Mesothelial cell of epicardium (in vitro differentiated cells): ENCODE results near the gene SZT2. TPM values are rescaled to one million over a fixed set of nuclear protein-coding genes. Genes with fewer than 3 reads are reported as not detected.
"Not testable (repeated sequence)": the region's sequence is repeated elsewhere in the genome, so short reads cannot be mapped to it uniquely, and the experiment has no call there.

Experiments
- DNase-seq, 2 experiments: peaks; one replicate each; pipeline ENCODE4 v3.0.0; 2021; ENCODE audit warnings: low spot score in 2 of 2; ENCODE audit not compliant: unreplicated experiment in 2 of 2
- H3K27ac Mint-ChIP-seq: 2 replicates; pipeline ENCODE4 v1.8.0; 2021; ENCODE audit warnings: mixed read lengths
- H3K27me3 Mint-ChIP-seq: 2 replicates; pipeline ENCODE4 v1.8.0; 2021; ENCODE audit warnings: low read depth, mixed read lengths
- H3K36me3 Mint-ChIP-seq: 2 replicates; pipeline ENCODE4 v1.8.0; 2021; ENCODE audit warnings: mixed read lengths
- H3K4me1 Mint-ChIP-seq: 2 replicates; pipeline ENCODE4 v1.8.0; 2021; ENCODE audit warnings: mixed read lengths
- H3K4me3 Mint-ChIP-seq: 2 replicates; pipeline ENCODE4 v1.8.0; 2021; ENCODE audit warnings: mild to moderate bottlenecking, moderate library complexity, mixed read lengths
- H3K9me3 Mint-ChIP-seq: 2 replicates; pipeline ENCODE4 v1.8.0; 2021; ENCODE audit warnings: mixed read lengths
- total RNA-seq: library from RNA; stranded (reverse); gene quantifications from 3 replicates; pipeline ENCODE4 v1.2.1, GENCODE V29; 2021
- TF ChIP-seq, protein P1 (sequence below): fragments of 200-600 bp; sonication (generic); IDR thresholded peaks from one replicate; pipeline ENCODE4 v1.5.0; 2021; ENCODE audit warnings: antibody characterized with exemption; ENCODE audit not compliant: unreplicated experiment

SZT2 gene
- total RNA-seq, 1 donor from 2014 or later = 97.4 TPM

DNA sequence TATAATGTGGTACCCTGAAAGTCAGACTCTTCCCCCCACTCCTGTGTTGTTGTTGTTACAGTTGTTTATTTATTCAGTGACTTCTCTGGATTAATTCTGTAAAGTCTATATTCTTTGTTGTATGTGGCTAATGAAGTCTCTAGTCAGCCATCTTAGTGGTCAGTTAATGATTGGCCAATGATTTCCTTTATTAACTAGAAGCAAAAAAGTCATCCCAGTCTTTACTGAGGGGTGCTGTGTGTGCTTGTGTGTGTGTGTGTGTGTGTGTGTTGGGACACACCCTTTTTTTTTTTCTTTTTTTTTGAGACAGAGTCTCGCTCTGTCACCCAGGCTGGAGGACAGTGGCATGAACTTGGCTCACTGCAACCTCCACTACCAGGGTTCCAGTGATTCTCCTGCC is 101.4 kb downstream of the SZT2 start:
- H3K27me3 Mint-ChIP-seq = no peaks in the 10 kb centered on the region
- TF ChIP-seq, protein P1, sequence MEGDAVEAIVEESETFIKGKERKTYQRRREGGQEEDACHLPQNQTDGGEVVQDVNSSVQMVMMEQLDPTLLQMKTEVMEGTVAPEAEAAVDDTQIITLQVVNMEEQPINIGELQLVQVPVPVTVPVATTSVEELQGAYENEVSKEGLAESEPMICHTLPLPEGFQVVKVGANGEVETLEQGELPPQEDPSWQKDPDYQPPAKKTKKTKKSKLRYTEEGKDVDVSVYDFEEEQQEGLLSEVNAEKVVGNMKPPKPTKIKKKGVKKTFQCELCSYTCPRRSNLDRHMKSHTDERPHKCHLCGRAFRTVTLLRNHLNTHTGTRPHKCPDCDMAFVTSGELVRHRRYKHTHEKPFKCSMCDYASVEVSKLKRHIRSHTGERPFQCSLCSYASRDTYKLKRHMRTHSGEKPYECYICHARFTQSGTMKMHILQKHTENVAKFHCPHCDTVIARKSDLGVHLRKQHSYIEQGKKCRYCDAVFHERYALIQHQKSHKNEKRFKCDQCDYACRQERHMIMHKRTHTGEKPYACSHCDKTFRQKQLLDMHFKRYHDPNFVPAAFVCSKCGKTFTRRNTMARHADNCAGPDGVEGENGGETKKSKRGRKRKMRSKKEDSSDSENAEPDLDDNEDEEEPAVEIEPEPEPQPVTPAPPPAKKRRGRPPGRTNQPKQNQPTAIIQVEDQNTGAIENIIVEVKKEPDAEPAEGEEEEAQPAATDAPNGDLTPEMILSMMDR = no peak
- DNase-seq = no peak
- no peak overlapping the region for H3K27ac Mint-ChIP-seq
- no peak overlapping the region for H3K4me3 Mint-ChIP-seq
- peaks cover 41% of the 10 kb centered on the region for H3K9me3 Mint-ChIP-seq
- peaks cover 3% of the 10 kb centered on the region for H3K36me3 Mint-ChIP-seq
- H3K4me1 Mint-ChIP-seq = peaks cover 10% of the 10 kb centered on the region

DNA sequence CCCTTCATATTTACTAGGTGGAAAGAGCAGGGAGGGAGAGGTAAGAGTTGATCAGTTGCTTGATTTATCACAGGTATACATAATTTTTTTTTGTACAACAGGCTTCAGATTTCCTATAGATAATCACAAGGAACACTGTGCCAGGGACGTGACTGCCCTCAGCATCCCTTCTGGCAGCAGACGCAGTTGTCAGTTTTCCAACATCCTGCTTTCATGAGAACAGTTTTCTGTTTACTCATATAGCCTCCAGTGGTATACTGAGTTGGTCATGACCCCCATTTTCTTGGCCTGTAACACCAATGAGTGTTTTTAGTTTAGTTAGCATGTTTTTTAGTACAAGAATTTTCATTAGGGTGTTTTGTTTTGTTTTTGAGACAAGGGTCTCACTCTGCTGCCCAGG is 103.1 kb downstream of the SZT2 start:
- TF ChIP-seq, protein P1 = no peak

DNA sequence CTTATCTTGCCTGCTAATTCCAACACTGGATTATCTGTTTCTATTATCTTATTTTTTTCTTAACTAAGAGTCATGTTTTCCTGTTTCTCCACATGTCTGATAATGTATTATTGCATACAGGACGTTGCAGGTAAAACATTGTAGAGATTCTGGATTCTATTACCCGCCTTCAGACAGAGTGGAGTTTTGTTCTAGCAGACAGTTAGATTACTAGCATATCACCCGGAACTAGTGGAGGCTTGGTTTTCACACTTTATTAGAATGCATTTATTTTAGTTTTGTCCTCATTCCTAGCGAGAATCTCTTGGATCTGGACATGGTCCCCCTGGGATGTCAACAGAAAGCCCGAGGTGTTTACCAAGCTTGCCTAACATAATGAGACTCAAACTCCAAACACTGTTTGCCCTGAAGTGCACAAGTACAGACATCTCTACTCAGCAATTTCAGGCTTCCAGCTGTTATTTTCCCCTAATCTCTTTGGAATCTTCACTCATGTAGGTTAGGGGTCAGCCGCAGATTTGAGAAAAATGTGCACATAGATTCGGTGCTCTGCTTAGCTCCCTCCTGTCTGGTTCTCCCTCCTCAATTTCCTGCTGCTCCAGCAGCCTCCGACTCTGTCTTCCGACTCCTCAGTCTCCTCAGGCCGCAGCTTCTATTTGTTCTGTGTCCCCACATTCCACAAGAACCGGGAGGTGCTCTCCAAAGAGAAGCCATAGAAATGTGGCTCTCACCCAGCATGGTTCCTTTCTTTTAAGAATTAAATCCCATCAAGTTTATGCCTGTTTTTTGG is 104.2 kb downstream of the SZT2 start:
- no peaks in the 10 kb centered on the region for H3K36me3 Mint-ChIP-seq
- no peak overlapping the region for H3K4me3 Mint-ChIP-seq
- H3K27me3 Mint-ChIP-seq = no peaks in the 10 kb centered on the region
- TF ChIP-seq, protein P1 = no peak
- H3K27ac Mint-ChIP-seq = peak overlapping the region; percentile 55
- peaks cover 10% of the 10 kb centered on the region for H3K4me1 Mint-ChIP-seq
- peaks cover 23% of the 10 kb centered on the region for H3K9me3 Mint-ChIP-seq
- no peak for DNase-seq

More for the DNA sequence above, 103.1 kb downstream of the SZT2 start:
- H3K27me3 Mint-ChIP-seq = no peaks in the 10 kb centered on the region
- no peak overlapping the region for H3K27ac Mint-ChIP-seq
- H3K36me3 Mint-ChIP-seq = peaks cover 3% of the 10 kb centered on the region
- no peak for DNase-seq
- H3K4me1 Mint-ChIP-seq = peaks cover 10% of the 10 kb centered on the region
- H3K9me3 Mint-ChIP-seq = peaks cover 31% of the 10 kb centered on the region
- no peak overlapping the region for H3K4me3 Mint-ChIP-seq

DNA sequence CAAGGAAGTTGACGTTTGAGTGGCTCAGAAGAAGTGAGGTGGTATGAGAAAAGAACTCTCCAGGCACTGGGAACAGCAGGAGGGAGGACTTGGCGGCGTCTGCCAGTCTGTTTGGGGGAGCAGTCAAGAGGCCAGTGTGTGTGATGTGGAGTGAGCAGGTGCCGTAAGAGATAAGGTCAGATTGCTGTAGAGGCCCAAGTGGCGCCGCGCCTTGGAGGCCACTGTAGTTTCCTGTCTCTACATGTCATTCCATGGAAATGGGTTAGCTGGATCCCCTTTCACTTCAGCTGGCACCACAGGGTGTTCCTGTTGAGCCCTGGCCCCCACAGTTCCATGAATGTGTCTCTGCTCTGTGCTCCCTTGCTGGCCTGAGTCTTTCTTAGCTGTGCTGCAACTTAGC is 105.5 kb downstream of the SZT2 start:
- peaks cover 12% of the 10 kb centered on the region for H3K9me3 Mint-ChIP-seq
- H3K36me3 Mint-ChIP-seq = no peaks in the 10 kb centered on the region
- H3K4me1 Mint-ChIP-seq = peaks cover 10% of the 10 kb centered on the region
- H3K4me3 Mint-ChIP-seq = no peak overlapping the region
- DNase-seq = no peak
- no peak overlapping the region for H3K27ac Mint-ChIP-seq
- no peaks in the 10 kb centered on the region for H3K27me3 Mint-ChIP-seq
- TF ChIP-seq, protein P1 = no peak

DNA sequence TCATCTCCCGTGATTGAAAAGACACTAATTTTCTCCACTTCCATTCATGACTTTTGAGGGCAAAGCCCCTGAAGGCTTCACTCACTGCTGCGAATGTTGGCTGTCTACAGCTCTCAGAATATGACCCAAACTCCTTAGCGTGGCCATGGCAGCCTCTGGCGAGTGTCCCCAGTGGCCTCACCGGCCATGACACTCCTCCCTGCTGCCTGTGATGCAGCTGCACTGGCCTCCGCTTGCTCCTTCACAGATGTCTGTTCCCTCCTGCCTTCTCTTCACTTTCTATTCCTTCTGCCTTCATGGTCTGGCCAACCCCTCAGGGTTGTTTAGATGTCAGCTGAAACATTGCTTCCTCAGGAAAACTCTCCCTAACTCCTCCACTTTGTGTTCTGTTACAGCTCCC is 110.2 kb downstream of the SZT2 start:
- Mint-ChIP-seq H3K27ac (no peak overlapping the region), H3K27me3 (no peaks in the 10 kb centered on the region), H3K9me3 (no peaks in the 10 kb centered on the region), H3K4me1 (no peaks in the 10 kb centered on the region), H3K36me3 (no peaks in the 10 kb centered on the region), H3K4me3 (no peak overlapping the region)
- TF ChIP-seq, protein P1 = no peak
- DNase-seq = no peak

DNA sequence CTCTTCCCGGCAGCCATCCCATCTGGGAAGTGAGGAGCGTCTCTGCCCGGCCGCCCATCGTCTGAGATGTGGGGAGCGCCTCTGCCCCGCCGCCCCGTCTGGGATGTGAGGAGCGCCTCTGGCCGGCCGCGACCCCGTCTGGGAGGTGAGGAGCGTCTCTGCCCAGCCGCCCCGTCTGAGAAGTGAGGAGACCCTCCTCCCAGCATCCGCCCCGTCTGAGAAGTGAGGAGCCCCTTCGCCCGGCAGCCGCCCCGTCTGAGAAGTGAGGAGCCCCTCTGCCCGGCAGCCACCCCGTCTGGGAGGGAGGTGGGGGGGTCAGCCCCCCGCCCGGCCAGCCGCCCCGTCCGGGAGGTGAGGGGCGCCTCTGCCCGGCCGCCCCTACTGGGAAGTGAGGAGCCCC is 112.1 kb downstream of the SZT2 start:
- H3K9me3 Mint-ChIP-seq = not testable (repeated sequence)

More for the DNA sequence above, 112.1 kb downstream of the SZT2 start:
- not testable (repeated sequence) for H3K4me1 Mint-ChIP-seq, H3K36me3 Mint-ChIP-seq, H3K27me3 Mint-ChIP-seq, H3K27ac Mint-ChIP-seq, H3K4me3 Mint-ChIP-seq
- DNase-seq = peak in 1 of 2 experiments; percentile 28
